ENCODE measurements around the gene CORO2A. TPM values are rescaled to one million over a fixed set of nuclear protein-coding genes. Genes with fewer than 3 reads are reported as not detected.

The CORO2A gene
- total and polyA plus RNA-seq, 2 of the 13 experiments (the other 11 are each of a cell fraction or from before 2014, with no cell fraction given): 14.4 to 15.3 TPM

DNA sequence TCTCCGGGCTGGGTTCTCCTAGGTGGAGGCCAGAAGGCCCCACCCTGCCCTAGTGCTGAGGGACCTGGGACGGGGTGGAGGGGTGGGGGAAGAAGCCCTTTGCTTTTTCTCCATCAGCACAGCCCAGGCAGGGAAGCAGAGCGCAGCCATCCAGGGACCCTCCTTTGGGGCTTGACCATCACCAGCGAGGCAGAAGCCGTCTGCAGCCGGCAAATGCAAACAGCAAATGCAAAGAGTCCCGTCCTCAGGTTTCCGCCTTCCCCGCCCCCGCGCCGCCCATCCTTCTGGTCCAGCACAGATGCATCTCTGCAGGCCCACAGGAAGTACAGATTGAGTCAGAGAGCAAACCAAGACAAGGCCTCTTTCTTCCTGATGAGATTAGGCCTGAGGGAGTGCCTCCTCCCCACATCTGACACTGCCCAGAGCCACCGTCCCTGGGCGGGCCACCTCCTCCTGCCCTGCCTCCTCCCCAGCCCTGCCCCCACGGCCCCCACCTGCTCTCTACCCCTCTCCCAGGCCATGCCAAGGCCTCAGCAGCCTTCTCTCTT, 23.4 kb downstream of the CORO2A start (continued):
- TF ChIP-seq ZHX2 (IDR thresholded peaks at IDR 0.05; ENCODE audit: low read depth) (no peak), ZHX2 (CRISPR knock-in tag; IDR thresholded peaks at IDR 0.05; ENCODE audit: borderline replicate concordance) (no peak), RXRB (CRISPR knock-in tag; IDR thresholded peaks at IDR 0.05; ENCODE audit: borderline replicate concordance) (no peak), SNAI1 (CRISPR knock-in tag; IDR thresholded peaks at IDR 0.05; ENCODE audit: borderline replicate concordance) (no peak), AGO2 (optimal IDR thresholded peaks at IDR 0.05; ENCODE audit: low read depth, low read length) (no peak), ZNF430 (CRISPR knock-in tag; IDR thresholded peaks at IDR 0.05) (no peak), TGIF2 (CRISPR knock-in tag; IDR thresholded peaks at IDR 0.05) (no peak), PAX8 (CRISPR knock-in tag; IDR thresholded peaks at IDR 0.05; ENCODE audit: borderline replicate concordance) (no peak), HOXA9 (CRISPR knock-in tag; IDR thresholded peaks at IDR 0.05; ENCODE audit: borderline replicate concordance) (no peak), SRSF4 (IDR thresholded peaks at IDR 0.05; ENCODE audit: low read depth, low read length, poor library complexity, severe bottlenecking) (no peak), DPF2 (CRISPR knock-in tag; IDR thresholded peaks at IDR 0.05; ENCODE audit: borderline replicate concordance, low read depth) (no peak), SAP130 (CRISPR knock-in tag; IDR thresholded peaks at IDR 0.05; ENCODE audit: low read depth) (peak; percentile 62; the same call in 1 of the 2 replicates), ZNF44 (CRISPR knock-in tag; IDR thresholded peaks at IDR 0.05) (no peak), ZNF432 (CRISPR knock-in tag; IDR thresholded peaks at IDR 0.05; ENCODE audit: borderline replicate concordance) (no peak)
- TF ChIP-seq, protein P1, sequence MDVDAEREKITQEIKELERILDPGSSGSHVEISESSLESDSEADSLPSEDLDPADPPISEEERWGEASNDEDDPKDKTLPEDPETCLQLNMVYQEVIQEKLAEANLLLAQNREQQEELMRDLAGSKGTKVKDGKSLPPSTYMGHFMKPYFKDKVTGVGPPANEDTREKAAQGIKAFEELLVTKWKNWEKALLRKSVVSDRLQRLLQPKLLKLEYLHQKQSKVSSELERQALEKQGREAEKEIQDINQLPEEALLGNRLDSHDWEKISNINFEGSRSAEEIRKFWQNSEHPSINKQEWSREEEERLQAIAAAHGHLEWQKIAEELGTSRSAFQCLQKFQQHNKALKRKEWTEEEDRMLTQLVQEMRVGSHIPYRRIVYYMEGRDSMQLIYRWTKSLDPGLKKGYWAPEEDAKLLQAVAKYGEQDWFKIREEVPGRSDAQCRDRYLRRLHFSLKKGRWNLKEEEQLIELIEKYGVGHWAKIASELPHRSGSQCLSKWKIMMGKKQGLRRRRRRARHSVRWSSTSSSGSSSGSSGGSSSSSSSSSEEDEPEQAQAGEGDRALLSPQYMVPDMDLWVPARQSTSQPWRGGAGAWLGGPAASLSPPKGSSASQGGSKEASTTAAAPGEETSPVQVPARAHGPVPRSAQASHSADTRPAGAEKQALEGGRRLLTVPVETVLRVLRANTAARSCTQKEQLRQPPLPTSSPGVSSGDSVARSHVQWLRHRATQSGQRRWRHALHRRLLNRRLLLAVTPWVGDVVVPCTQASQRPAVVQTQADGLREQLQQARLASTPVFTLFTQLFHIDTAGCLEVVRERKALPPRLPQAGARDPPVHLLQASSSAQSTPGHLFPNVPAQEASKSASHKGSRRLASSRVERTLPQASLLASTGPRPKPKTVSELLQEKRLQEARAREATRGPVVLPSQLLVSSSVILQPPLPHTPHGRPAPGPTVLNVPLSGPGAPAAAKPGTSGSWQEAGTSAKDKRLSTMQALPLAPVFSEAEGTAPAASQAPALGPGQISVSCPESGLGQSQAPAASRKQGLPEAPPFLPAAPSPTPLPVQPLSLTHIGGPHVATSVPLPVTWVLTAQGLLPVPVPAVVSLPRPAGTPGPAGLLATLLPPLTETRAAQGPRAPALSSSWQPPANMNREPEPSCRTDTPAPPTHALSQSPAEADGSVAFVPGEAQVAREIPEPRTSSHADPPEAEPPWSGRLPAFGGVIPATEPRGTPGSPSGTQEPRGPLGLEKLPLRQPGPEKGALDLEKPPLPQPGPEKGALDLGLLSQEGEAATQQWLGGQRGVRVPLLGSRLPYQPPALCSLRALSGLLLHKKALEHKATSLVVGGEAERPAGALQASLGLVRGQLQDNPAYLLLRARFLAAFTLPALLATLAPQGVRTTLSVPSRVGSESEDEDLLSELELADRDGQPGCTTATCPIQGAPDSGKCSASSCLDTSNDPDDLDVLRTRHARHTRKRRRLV (CRISPR knock-in tag; IDR thresholded peaks at IDR 0.05): no peak
- TF ChIP-seq, protein P2, sequence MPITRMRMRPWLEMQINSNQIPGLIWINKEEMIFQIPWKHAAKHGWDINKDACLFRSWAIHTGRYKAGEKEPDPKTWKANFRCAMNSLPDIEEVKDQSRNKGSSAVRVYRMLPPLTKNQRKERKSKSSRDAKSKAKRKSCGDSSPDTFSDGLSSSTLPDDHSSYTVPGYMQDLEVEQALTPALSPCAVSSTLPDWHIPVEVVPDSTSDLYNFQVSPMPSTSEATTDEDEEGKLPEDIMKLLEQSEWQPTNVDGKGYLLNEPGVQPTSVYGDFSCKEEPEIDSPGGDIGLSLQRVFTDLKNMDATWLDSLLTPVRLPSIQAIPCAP (CRISPR knock-in tag; IDR thresholded peaks at IDR 0.05; ENCODE audit: low read depth): no peak
- TF ChIP-seq, protein P3, sequence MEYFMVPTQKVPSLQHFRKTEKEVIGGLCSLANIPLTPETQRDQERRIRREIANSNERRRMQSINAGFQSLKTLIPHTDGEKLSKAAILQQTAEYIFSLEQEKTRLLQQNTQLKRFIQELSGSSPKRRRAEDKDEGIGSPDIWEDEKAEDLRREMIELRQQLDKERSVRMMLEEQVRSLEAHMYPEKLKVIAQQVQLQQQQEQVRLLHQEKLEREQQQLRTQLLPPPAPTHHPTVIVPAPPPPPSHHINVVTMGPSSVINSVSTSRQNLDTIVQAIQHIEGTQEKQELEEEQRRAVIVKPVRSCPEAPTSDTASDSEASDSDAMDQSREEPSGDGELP (IDR thresholded peaks at IDR 0.05; ENCODE audit: borderline replicate concordance, low read depth): peak; percentile 11; the same call in 1 of the 2 replicates

Data from HepG2 (cell line).